Activated naive CD4-positive, alpha-beta T cell treated with anti-CD3 and anti-CD28 coated beads, Interleukin-2, amount 50 U/mL, for 72 hours (primary cell): ENCODE results near the gene CASP5. TPM values are rescaled to one million over a fixed set of nuclear protein-coding genes. Genes with fewer than 3 reads are reported as not detected.
"Not testable (repeated sequence)": the region's sequence is repeated elsewhere in the genome, so short reads cannot be mapped to it uniquely, and the experiment has no call there.

ENCODE experiments used
- ATAC-seq, 2 donors: fragments of 150-1000 bp; cut with Tn5 transposase; 2 replicates each; pipeline ENCODE4 v1.10.0; 2021; ENCODE audit warnings: mild to moderate bottlenecking in 2 of 2, moderate library complexity in 2 of 2
- DNase-seq, 2 donors: peaks; one replicate each; pipeline ENCODE4 v3.0.0; 2021 to 2022; ENCODE audit warnings: low spot score in 2 of 2
- H3K27ac Mint-ChIP-seq, 2 donors: one replicate each; pipeline ENCODE4 v1.8.0; 2022; ENCODE audit warnings: mild to moderate bottlenecking in 2 of 2, mixed read lengths in 2 of 2
- H3K36me3 Mint-ChIP-seq, 2 donors: one replicate each; pipeline ENCODE4 v1.8.0; 2022; ENCODE audit warnings: mixed read lengths in 2 of 2
- H3K9me3 Mint-ChIP-seq, 2 donors: one replicate each; pipeline ENCODE4 v1.8.0; 2022; ENCODE audit warnings: mixed read lengths in 2 of 2
- total RNA-seq, 2 donors: library from RNA; stranded (reverse); gene quantifications; one replicate each; pipeline ENCODE4 v1.2.3, GENCODE V29; 2022

The CASP5 gene
- total RNA-seq, 2 donors from 2014 or later, result not detected

- H3K36me3 Mint-ChIP-seq, result no peaks in the 10 kb centered on the region
- DNase-seq (no peak), ATAC-seq (no peak)
- H3K9me3 Mint-ChIP-seq, result peaks cover 4 to 7% of the 10 kb centered on the region in 2 donors
- H3K27ac Mint-ChIP-seq, result no peak overlapping the region
Observed at GRCh38 chr11:104997288-104997687, 25.7 kb downstream of the CASP5 start.

GRCh38 chr11:104995001-104995408 lies 28.0 kb downstream of the CASP5 start:
- ATAC-seq, result no peak
- H3K27ac Mint-ChIP-seq, result no peak overlapping the region
- H3K36me3 Mint-ChIP-seq, result no peaks in the 10 kb centered on the region
- DNase-seq, result no peak
- H3K9me3 Mint-ChIP-seq, result peaks cover 4 to 7% of the 10 kb centered on the region in 2 donors

GRCh38 chr11:104992781-104993180 lies 30.2 kb downstream of the CASP5 start:
- no peak overlapping the region for H3K27ac Mint-ChIP-seq
- ATAC-seq, result no peak
- H3K36me3 Mint-ChIP-seq, result peaks cover 0 to 4% of the 10 kb centered on the region in 2 donors
- DNase-seq, result no peak
- peaks cover 7 to 12% of the 10 kb centered on the region in 2 donors for H3K9me3 Mint-ChIP-seq

- Mint-ChIP-seq H3K36me3 (peaks cover 0 to 12% of the 10 kb centered on the region in 2 donors), H3K9me3 (peaks cover 10 to 12% of the 10 kb centered on the region in 2 donors), H3K27ac (no peak overlapping the region)
- no peak for ATAC-seq
- DNase-seq, result no peak
Observed at GRCh38 chr11:104991994-104992393, 31.0 kb downstream of the CASP5 start.

- DNase-seq (no peak), ATAC-seq (no peak)
- Mint-ChIP-seq H3K27ac (no peak overlapping the region), H3K9me3 (peaks cover 5 to 6% of the 10 kb centered on the region in 2 donors), H3K36me3 (peaks cover 0 to 20% of the 10 kb centered on the region in 2 donors)
Observed at GRCh38 chr11:104984808-104985207, 38.2 kb downstream of the CASP5 start.

GRCh38 chr11:104979839-104980238 lies 43.1 kb downstream of the CASP5 start:
- H3K36me3 Mint-ChIP-seq, result peaks cover 0 to 7% of the 10 kb centered on the region in 2 donors
- DNase-seq, result no peak
- no peaks in the 10 kb centered on the region for H3K9me3 Mint-ChIP-seq
- H3K27ac Mint-ChIP-seq, result no peak overlapping the region
- ATAC-seq, result peak in 1 of 2 donors; percentile 9

- no peak overlapping the region for H3K27ac Mint-ChIP-seq
- peaks cover 11 to 18% of the 10 kb centered on the region in 2 donors for H3K9me3 Mint-ChIP-seq
- peaks cover 25 to 36% of the 10 kb centered on the region in 2 donors for H3K36me3 Mint-ChIP-seq
- ATAC-seq, result peak; percentile 46 to 61
- DNase-seq, result no peak
Observed at GRCh38 chr11:104973616-104974015, 49.4 kb downstream of the CASP5 start.

- not testable (repeated sequence) for ATAC-seq, DNase-seq, H3K27ac Mint-ChIP-seq
- Mint-ChIP-seq H3K9me3 (peaks cover 11 to 18% of the 10 kb centered on the region in 2 donors), H3K36me3 (peaks cover 31 to 43% of the 10 kb centered on the region in 2 donors)
Observed at GRCh38 chr11:104972924-104973323, 50.0 kb downstream of the CASP5 start.

- DNase-seq (no peak), ATAC-seq (no peak)
- Mint-ChIP-seq H3K36me3 (peaks cover 35 to 58% of the 10 kb centered on the region in 2 donors), H3K27ac (no peak overlapping the region), H3K9me3 (peaks cover 11 to 21% of the 10 kb centered on the region in 2 donors)
Observed at GRCh38 chr11:104970756-104971155, 52.2 kb downstream of the CASP5 start.

GRCh38 chr11:104968856-104969776 lies 53.9 kb downstream of the CASP5 start:
- ATAC-seq, result peak; percentile 11 to 30
- Mint-ChIP-seq H3K9me3 (peaks cover 16 to 29% of the 10 kb centered on the region in 2 donors), H3K36me3 (peaks cover 46 to 53% of the 10 kb centered on the region in 2 donors), H3K27ac (peak overlapping the region; percentile 56 to 97)
- DNase-seq, result no peak

GRCh38 chr11:104968355-104968855 lies 54.6 kb downstream of the CASP5 start, which contains the start of gene CASP4:
Gene CASP4 (minus strand): TSS chr11:104968574. CDS start chr11:104968525, 49 bp downstream.
- DNase-seq (no peak), ATAC-seq (peak; percentile 64 to 84)
- peak within 1 kb of the TSS; percentile 89 to 97 for H3K27ac Mint-ChIP-seq
- peaks cover 14 to 30% of the 10 kb centered on the region in 2 donors for H3K9me3 Mint-ChIP-seq
- H3K36me3 Mint-ChIP-seq, result peaks cover 46 to 50% of the 10 kb centered on the region in 2 donors

- ATAC-seq (peak; percentile 47 to 49), DNase-seq (no peak)
- peak overlapping the region; percentile 89 to 97 for H3K27ac Mint-ChIP-seq
- peaks cover 46 to 50% of the 10 kb centered on the region in 2 donors for H3K36me3 Mint-ChIP-seq
- peaks cover 7 to 27% of the 10 kb centered on the region in 2 donors for H3K9me3 Mint-ChIP-seq
Observed at GRCh38 chr11:104967534-104968354, 55.2 kb downstream of the CASP5 start.

GRCh38 chr11:104965735-104966134 lies 57.2 kb downstream of the CASP5 start:
- Mint-ChIP-seq H3K36me3 (peaks cover 54 to 60% of the 10 kb centered on the region in 2 donors), H3K9me3 (peaks cover 4 to 17% of the 10 kb centered on the region in 2 donors), H3K27ac (no peak overlapping the region)
- no peak for ATAC-seq
- DNase-seq, result no peak

GRCh38 chr11:104964247-104964646 lies 58.7 kb downstream of the CASP5 start:
- Mint-ChIP-seq H3K36me3 (peaks cover 54 to 60% of the 10 kb centered on the region in 2 donors), H3K27ac (no peak overlapping the region), H3K9me3 (peaks cover 4 to 21% of the 10 kb centered on the region in 2 donors)
- DNase-seq (no peak), ATAC-seq (no peak)

GRCh38 chr11:104962852-104963251 lies 60.1 kb downstream of the CASP5 start:
- DNase-seq (no peak), ATAC-seq (no peak)
- H3K9me3 Mint-ChIP-seq, result peaks cover 4 to 21% of the 10 kb centered on the region in 2 donors
- peaks cover 42 to 52% of the 10 kb centered on the region in 2 donors for H3K36me3 Mint-ChIP-seq
- no peak overlapping the region for H3K27ac Mint-ChIP-seq

- Mint-ChIP-seq H3K36me3 (peaks cover 10 to 27% of the 10 kb centered on the region in 2 donors), H3K27ac (no peak overlapping the region), H3K9me3 (peaks cover 0 to 5% of the 10 kb centered on the region in 2 donors)
- ATAC-seq, result no peak
- DNase-seq, result no peak
Observed at GRCh38 chr11:104957280-104957679, 65.7 kb downstream of the CASP5 start.
